MCF 10A (cell line): Measurements from ENCODE around the gene PACRG. TPM values are rescaled to one million over a fixed set of nuclear protein-coding genes. Genes with fewer than 3 reads are reported as not detected.

ENCODE experiments used
- BruUV-seq: library from RNA; stranded (reverse); fragments of 400-500 nt; replicated peaks from 2 replicates; lab custom pipeline; 2021; lab: Mats Ljungman, UMichigan
- CTCF ChIA-PET: fragments of 300-600 bp; sonication (Branson Sonifier 250); formaldehyde crosslinking; extraction: SDS; loops from one replicate; lab custom pipeline; 2021; ENCODE audit warnings: antibody characterized with exemption, inconsistent platforms; lab: Yijun Ruan, JAX
- POLR2A ChIA-PET: fragments of 300-600, 350-650 bp; sonication (Branson Sonifier 250); formaldehyde crosslinking; extraction: SDS; loops from one replicate; lab custom pipeline; 2020; ENCODE audit warnings: antibody characterized with exemption, inconsistent platforms; lab: Yijun Ruan, JAX
- DNase-seq: peaks from one replicate; pipeline ENCODE4 v3.0.0-alpha.2; 2018; ENCODE audit not compliant: unreplicated experiment
- H3K27ac Mint-ChIP-seq: one replicate; pipeline ENCODE4 v1.8.0; 2022; ENCODE audit warnings: mild to moderate bottlenecking, low read depth, mixed read lengths; ENCODE audit not compliant: unreplicated experiment
- H3K27me3 Mint-ChIP-seq: one replicate; pipeline ENCODE4 v1.8.0; 2022; ENCODE audit warnings: mixed read lengths; ENCODE audit not compliant: insufficient read depth, unreplicated experiment
- H3K36me3 Mint-ChIP-seq: one replicate; pipeline ENCODE4 v1.8.0; 2022; ENCODE audit warnings: mild to moderate bottlenecking, moderate library complexity, mixed read lengths; ENCODE audit not compliant: insufficient read depth, unreplicated experiment
- H3K4me1 Mint-ChIP-seq: one replicate; pipeline ENCODE4 v1.8.0; 2022; ENCODE audit warnings: mixed read lengths; ENCODE audit not compliant: insufficient read depth, unreplicated experiment
- H3K4me3 Mint-ChIP-seq: one replicate; pipeline ENCODE4 v1.8.0; 2022; ENCODE audit warnings: mild to moderate bottlenecking, moderate library complexity, mixed read lengths; ENCODE audit not compliant: unreplicated experiment
- H3K9me3 Mint-ChIP-seq: one replicate; pipeline ENCODE4 v1.8.0; 2022; ENCODE audit warnings: mixed read lengths; ENCODE audit not compliant: unreplicated experiment
- intact Hi-C: fragments of 100-400 bp; cut with micrococcal nuclease; formaldehyde crosslinking; loops from 2 replicates; pipeline ENCODE4 v1.14.1; 2022
- total RNA-seq: library from RNA; stranded (reverse); gene quantifications from 2 replicates; pipeline ENCODE4 v1.2.3, GENCODE V29; 2022
- TF ChIP-seq, protein P1 (sequence below): fragments of 200-600 bp; IDR thresholded peaks from one replicate; pipeline ENCODE4 v1.8.0; 2022; ENCODE audit warnings: antibody characterized with exemption, mild to moderate bottlenecking; ENCODE audit not compliant: unreplicated experiment

Gene PACRG
- total RNA-seq, 1 experiment from 2014 or later, result not detected

DNA sequence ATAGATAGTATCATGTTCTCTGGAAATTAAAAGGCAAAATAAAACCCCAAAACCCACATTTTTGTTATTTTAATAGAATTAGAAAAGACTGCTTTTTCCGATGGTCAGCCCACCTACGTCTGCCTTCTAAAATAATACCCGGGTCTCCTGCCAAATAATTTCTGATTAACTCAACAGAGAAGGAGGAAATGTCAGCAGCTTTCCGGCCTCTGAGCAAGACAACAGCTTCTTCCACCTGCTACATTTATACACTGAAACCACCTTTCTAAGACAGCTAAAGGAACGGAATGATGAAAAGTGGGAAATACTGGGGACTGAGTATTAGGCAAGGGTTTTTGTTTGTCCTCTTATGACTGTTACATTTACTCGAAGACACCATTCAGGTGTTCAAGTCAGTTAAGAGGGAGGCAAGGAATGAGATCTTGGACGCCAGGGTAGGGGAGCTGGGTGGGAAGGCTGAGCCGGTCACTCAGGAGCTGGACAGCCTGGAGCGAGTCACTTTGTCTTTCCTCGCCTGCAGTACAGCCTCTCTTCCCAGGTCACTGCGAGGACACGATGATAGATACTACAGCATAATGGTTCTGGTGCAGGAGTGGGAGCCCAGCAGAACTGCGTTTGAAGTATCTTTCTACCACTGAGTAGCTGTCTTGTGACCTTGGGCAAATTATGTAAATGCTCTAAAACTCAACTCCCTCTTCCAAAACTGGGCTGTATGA lies 590.5 kb downstream of the PACRG start:
- intact Hi-C loops, result no loop called here
- no TSS peak for BruUV-seq
- no peaks in the 10 kb centered on the region for H3K9me3 Mint-ChIP-seq
- H3K4me1 Mint-ChIP-seq, result peaks cover 6% of the 10 kb centered on the region
- H3K4me3 Mint-ChIP-seq, result no peak overlapping the region
- TF ChIP-seq, protein P1, sequence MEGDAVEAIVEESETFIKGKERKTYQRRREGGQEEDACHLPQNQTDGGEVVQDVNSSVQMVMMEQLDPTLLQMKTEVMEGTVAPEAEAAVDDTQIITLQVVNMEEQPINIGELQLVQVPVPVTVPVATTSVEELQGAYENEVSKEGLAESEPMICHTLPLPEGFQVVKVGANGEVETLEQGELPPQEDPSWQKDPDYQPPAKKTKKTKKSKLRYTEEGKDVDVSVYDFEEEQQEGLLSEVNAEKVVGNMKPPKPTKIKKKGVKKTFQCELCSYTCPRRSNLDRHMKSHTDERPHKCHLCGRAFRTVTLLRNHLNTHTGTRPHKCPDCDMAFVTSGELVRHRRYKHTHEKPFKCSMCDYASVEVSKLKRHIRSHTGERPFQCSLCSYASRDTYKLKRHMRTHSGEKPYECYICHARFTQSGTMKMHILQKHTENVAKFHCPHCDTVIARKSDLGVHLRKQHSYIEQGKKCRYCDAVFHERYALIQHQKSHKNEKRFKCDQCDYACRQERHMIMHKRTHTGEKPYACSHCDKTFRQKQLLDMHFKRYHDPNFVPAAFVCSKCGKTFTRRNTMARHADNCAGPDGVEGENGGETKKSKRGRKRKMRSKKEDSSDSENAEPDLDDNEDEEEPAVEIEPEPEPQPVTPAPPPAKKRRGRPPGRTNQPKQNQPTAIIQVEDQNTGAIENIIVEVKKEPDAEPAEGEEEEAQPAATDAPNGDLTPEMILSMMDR, result no peak
- ChIA-PET POLR2A (no interaction called here), CTCF (interaction anchor here (1.2 kb wide), 1 partner anchor 45 kb away, joined by 3 read pairs; no protein-coding TSS in a partner anchor)
- H3K27ac Mint-ChIP-seq, result no peak overlapping the region
- H3K27me3 Mint-ChIP-seq, result peaks cover 11% of the 10 kb centered on the region
- no peak for DNase-seq
- H3K36me3 Mint-ChIP-seq, result no peaks in the 10 kb centered on the region

DNA sequence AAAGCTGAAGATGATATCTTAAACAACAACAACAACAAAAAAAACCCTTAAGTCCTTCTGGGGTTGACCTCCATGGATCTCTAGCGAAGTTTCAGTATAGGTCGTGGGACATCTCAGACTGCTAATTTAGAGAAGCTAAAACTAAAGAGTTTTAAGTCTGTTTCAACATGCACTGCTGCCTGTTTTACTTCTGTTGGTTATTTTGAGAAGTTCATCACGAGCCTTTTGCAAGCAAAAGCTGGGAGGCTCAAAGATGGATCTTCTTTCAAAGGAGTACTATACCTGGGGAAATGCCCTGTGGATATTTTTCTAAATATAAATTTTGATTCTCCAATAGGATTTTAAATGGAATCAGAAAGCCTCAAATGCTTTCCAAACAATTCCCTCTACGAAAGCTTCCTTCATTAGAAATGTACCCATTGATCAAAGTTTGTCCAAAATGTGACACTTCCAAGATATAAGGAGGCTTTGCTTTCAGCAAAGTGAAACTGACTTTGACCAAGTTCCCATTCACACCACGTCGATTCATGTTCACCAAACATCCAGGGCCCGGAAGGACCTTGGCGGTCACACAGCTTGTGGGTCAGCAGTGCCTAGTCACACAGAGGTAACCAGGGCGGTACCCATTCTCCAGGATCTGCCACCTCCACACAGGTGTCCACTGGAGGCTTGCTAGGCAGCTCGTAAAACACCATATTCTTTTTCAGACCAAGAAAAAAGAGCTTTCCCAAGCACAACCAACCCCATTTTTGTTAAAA lies 592.0 kb downstream of the PACRG start:
- no peaks in the 10 kb centered on the region for H3K36me3 Mint-ChIP-seq
- H3K27me3 Mint-ChIP-seq, result peaks cover 4% of the 10 kb centered on the region
- intact Hi-C loops, result no loop called here
- no peak for DNase-seq
- no peak overlapping the region for H3K27ac Mint-ChIP-seq
- POLR2A ChIA-PET, result interaction anchor here (1.2 kb wide), 1 partner anchor 96 kb away, joined by 3 read pairs; no protein-coding TSS in a partner anchor
- peaks cover 6% of the 10 kb centered on the region for H3K4me1 Mint-ChIP-seq
- H3K9me3 Mint-ChIP-seq, result no peaks in the 10 kb centered on the region
- no TSS peak for BruUV-seq
- H3K4me3 Mint-ChIP-seq, result no peak overlapping the region
- TF ChIP-seq, protein P1, result no peak
- CTCF ChIA-PET, result no interaction called here

DNA sequence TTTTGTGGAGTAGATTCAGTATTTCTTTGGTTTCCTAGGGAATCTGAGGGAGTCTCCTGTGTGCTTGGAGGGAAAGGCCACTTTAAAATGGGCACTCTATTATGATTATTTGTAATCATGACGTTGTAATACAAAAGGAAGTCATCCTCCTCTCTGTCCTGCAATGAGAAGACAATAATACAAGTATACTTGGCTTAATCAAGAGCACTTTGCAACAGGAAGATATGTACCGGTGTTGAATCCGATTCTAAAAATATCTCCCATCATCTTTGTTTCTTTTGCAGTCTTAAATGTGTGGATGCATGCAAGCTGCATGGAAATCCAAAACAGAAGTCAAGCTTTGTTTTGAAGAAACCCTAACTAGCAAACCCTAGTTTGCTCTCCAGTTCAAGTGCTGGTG lies 592.6 kb downstream of the PACRG start:
- ChIA-PET POLR2A (interaction anchor here (1.2 kb wide), 1 partner anchor 95 kb away, joined by 3 read pairs; no protein-coding TSS in a partner anchor), CTCF (no interaction called here)
- Mint-ChIP-seq H3K9me3 (no peaks in the 10 kb centered on the region), H3K4me1 (peaks cover 6% of the 10 kb centered on the region), H3K36me3 (no peaks in the 10 kb centered on the region), H3K27ac (no peak overlapping the region), H3K27me3 (no peaks in the 10 kb centered on the region), H3K4me3 (no peak overlapping the region)
- no peak for DNase-seq
- TF ChIP-seq, protein P1, result no peak
- intact Hi-C loops, result no loop called here
- BruUV-seq, result no TSS peak

DNA sequence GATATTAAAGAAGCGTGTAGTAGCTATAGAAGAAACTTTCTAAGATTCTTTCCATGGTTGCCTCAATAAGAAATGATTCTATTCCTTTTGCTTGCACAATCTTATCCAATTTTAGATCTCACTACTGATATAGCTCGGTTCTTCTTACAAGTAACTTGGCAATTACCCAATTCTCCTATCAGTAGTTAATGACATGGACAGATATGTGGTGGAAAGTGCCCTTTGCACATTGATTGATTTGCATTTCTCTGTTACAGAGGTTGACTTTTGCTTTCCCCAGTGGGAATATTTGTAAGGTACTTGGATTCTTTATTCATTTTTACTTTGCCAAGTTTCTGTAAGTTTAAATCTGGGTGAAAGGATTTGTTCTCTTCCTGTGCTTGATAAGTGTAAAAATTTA lies 593.0 kb downstream of the PACRG start:
- intact Hi-C loops, result no loop called here
- Mint-ChIP-seq H3K9me3 (no peaks in the 10 kb centered on the region), H3K4me1 (peaks cover 6% of the 10 kb centered on the region), H3K27me3 (no peaks in the 10 kb centered on the region), H3K36me3 (no peaks in the 10 kb centered on the region), H3K4me3 (no peak overlapping the region), H3K27ac (no peak overlapping the region)
- TF ChIP-seq, protein P1, result no peak
- ChIA-PET CTCF (no interaction called here), POLR2A (interaction anchor here (1.2 kb wide), 1 partner anchor 95 kb away, joined by 3 read pairs; no protein-coding TSS in a partner anchor)
- BruUV-seq, result no TSS peak
- no peak for DNase-seq
